Stimulated activated CD4-positive, alpha-beta T cell treated with anti-CD3 and anti-CD28 coated beads, Interleukin-2, amount 100 ng/mL, for 4 hours (primary cell): ENCODE data around the gene CCNY.

ENCODE experiments used
- DNase-seq: peaks from one replicate; pipeline ENCODE4 v3.0.0-alpha.2; 2020; ENCODE audit warnings: low read depth

CCNY gene

GRCh38 chr10:35558276-35558675 is 222.0 kb downstream of the CCNY start:
- no peak for DNase-seq

- no peak for DNase-seq
Measured at GRCh38 chr10:35559416-35559815, 223.1 kb downstream of the CCNY start.

- DNase-seq = no peak
Measured at GRCh38 chr10:35561715-35562114, 225.4 kb downstream of the CCNY start.

- no peak for DNase-seq
Measured at GRCh38 chr10:35562427-35562826, 226.1 kb downstream of the CCNY start.

- DNase-seq = peak; percentile 8
Measured at GRCh38 chr10:35563261-35563891, 227.1 kb downstream of the CCNY start.

- DNase-seq = no peak
Measured at GRCh38 chr10:35564341-35564968, 228.1 kb downstream of the CCNY start.

GRCh38 chr10:35565602-35566081 is 229.3 kb downstream of the CCNY start:
- DNase-seq = no peak

GRCh38 chr10:35567951-35568350 is 231.6 kb downstream of the CCNY start:
- DNase-seq = no peak

- no peak for DNase-seq
Measured at GRCh38 chr10:35568483-35569015, 232.2 kb downstream of the CCNY start.

GRCh38 chr10:35569111-35569707 is 232.9 kb downstream of the CCNY start:
- no peak for DNase-seq

GRCh38 chr10:35569836-35570235 is 233.5 kb downstream of the CCNY start:
- DNase-seq = no peak

- no peak for DNase-seq
Measured at GRCh38 chr10:35570397-35570796, 234.1 kb downstream of the CCNY start.

- no peak for DNase-seq
Measured at GRCh38 chr10:35572583-35572982, 236.3 kb downstream of the CCNY start.

- DNase-seq = no peak
Measured at GRCh38 chr10:35573796-35574195, 237.5 kb downstream of the CCNY start.

GRCh38 chr10:35574924-35575352 is 238.6 kb downstream of the CCNY start:
- no peak for DNase-seq

- DNase-seq = no peak
Measured at GRCh38 chr10:35575640-35576039, 239.3 kb downstream of the CCNY start.

GRCh38 chr10:35576730-35577129 is 240.4 kb downstream of the CCNY start:
- DNase-seq = no peak

- DNase-seq = no peak
Measured at GRCh38 chr10:35577926-35578617, 241.8 kb downstream of the CCNY start.

GRCh38 chr10:35578618-35578956 is 242.3 kb downstream of the CCNY start:
- DNase-seq = no peak

- DNase-seq = no peak
Measured at GRCh38 chr10:35579116-35579515, 242.8 kb downstream of the CCNY start.

GRCh38 chr10:35579726-35580422 is 243.6 kb downstream of the CCNY start:
- DNase-seq = no peak

GRCh38 chr10:35580423-35580770 is 244.1 kb downstream of the CCNY start:
- no peak for DNase-seq
